HepG2 (cell line): ENCODE measurements around the gene LYZ. TPM values are rescaled to one million over a fixed set of nuclear protein-coding genes. Genes with fewer than 3 reads are reported as not detected.

Source experiments
- ELF3 ChIP-seq: IDR thresholded peaks from 2 replicates; pipeline ENCODE4 v1.6.1; 2016; ENCODE audit warnings: missing genetic modification reagents, missing compliant biosample characterization
- GPBP1L1 ChIP-seq: sonication (generic); formaldehyde crosslinking; IDR thresholded peaks from 2 replicates; pipeline ENCODE4 v1.5.0; 2020; ENCODE audit warnings: mild to moderate bottlenecking, missing genetic modification reagents
- HHEX ChIP-seq: IDR thresholded peaks from 2 replicates; pipeline ENCODE4 v1.6.1; 2016; ENCODE audit warnings: control low read depth
- HOXA9 ChIP-seq: sonication (generic); formaldehyde crosslinking; IDR thresholded peaks from 2 replicates; pipeline ENCODE4 v1.8.1; 2022; ENCODE audit warnings: missing genetic modification reagents, mild to moderate bottlenecking, moderate library complexity, borderline replicate concordance
- KLF11 ChIP-seq: IDR thresholded peaks from 2 replicates; pipeline ENCODE4 v1.6.1; 2016; ENCODE audit warnings: missing compliant biosample characterization
- KLF12 ChIP-seq: sonication (generic); formaldehyde crosslinking; IDR thresholded peaks from 2 replicates; pipeline ENCODE4 v1.4.0; 2020; ENCODE audit warnings: missing genetic modification reagents, borderline replicate concordance
- NR2F1 ChIP-seq, 2 experiments: fragments of 450-650 bp in 1 of 2; formaldehyde crosslinking in 1 of 2; IDR thresholded peaks; 2 replicates each; pipeline versions ENCODE4 v1.5.0 to v1.6.1; 2016 to 2020; ENCODE audit warnings: mild to moderate bottlenecking in 1 of 2, missing compliant biosample characterization in 1 of 2, missing genetic modification reagents in 1 of 2, moderate library complexity in 1 of 2
- PBX2 ChIP-seq: IDR thresholded peaks from 2 replicates; pipeline ENCODE4 v1.6.1; 2016; ENCODE audit warnings: control low read depth
- PHF21A ChIP-seq: sonication (generic); formaldehyde crosslinking; IDR thresholded peaks from 2 replicates; pipeline ENCODE4 v1.5.0; 2020; ENCODE audit warnings: mild to moderate bottlenecking, missing genetic modification reagents
- POLR2AphosphoS2 ChIP-seq: IDR thresholded peaks from 2 replicates; pipeline ENCODE4 v1.6.1; 2011; ENCODE audit warnings: low read depth, low read length, improper control_type of control experiment
- SMYD3 ChIP-seq: sonication (generic); formaldehyde crosslinking; IDR thresholded peaks from 2 replicates; pipeline ENCODE4 v1.8.1; 2023; ENCODE audit warnings: mild to moderate bottlenecking, missing genetic modification reagents
- XBP1 ChIP-seq: sonication (generic); formaldehyde crosslinking; IDR thresholded peaks from 2 replicates; pipeline ENCODE4 v1.5.0; 2020; ENCODE audit warnings: missing genetic modification reagents
- ZKSCAN8 ChIP-seq: IDR thresholded peaks from 2 replicates; pipeline ENCODE4 v1.6.1; 2016; ENCODE audit warnings: borderline replicate concordance, missing genetic modification reagents, missing compliant biosample characterization
- ZNF264 ChIP-seq: sonication (generic); formaldehyde crosslinking; IDR thresholded peaks from 2 replicates; pipeline ENCODE4 v1.4.0; 2020; ENCODE audit warnings: missing genetic modification reagents
- ZNF281 ChIP-seq: sonication (generic); formaldehyde crosslinking; IDR thresholded peaks from 2 replicates; pipeline ENCODE4 v1.4.0; 2020; ENCODE audit warnings: missing genetic modification reagents, borderline replicate concordance
- ZNF326 ChIP-seq: sonication (generic); formaldehyde crosslinking; IDR thresholded peaks from 2 replicates; pipeline ENCODE4 v1.4.0; 2020; ENCODE audit warnings: missing genetic modification reagents, borderline replicate concordance
- ZNF501 ChIP-seq: sonication (generic); formaldehyde crosslinking; IDR thresholded peaks from 2 replicates; pipeline ENCODE4 v1.5.1; 2020; ENCODE audit warnings: mild to moderate bottlenecking, moderate library complexity, missing genetic modification reagents
- ZNF558 ChIP-seq: sonication (generic); formaldehyde crosslinking; IDR thresholded peaks from 2 replicates; pipeline ENCODE4 v1.9.0; 2022; ENCODE audit warnings: mild to moderate bottlenecking, missing genetic modification reagents, borderline replicate concordance
- ZNF605 ChIP-seq: sonication (generic); formaldehyde crosslinking; IDR thresholded peaks from 2 replicates; pipeline ENCODE4 v1.8.0; 2022; ENCODE audit warnings: mild to moderate bottlenecking, missing genetic modification reagents
- ZNF607 ChIP-seq: sonication (generic); formaldehyde crosslinking; IDR thresholded peaks from 2 replicates; pipeline ENCODE4 v1.5.1; 2020; ENCODE audit warnings: missing genetic modification reagents, mild to moderate bottlenecking, borderline replicate concordance
- polyA plus RNA-seq, 8 experiments: library from polyadenylated mRNA; depleted of rRNA in 3 of 8; stranded (reverse) in 7 of 8; unstranded in 1 of 8; fragments of >200 nt; fragmentation: Illumina TruSeq in 4 of 8; extraction: Trizol in 4 of 8; gene quantifications; 2 replicates each; pipeline versions ENCODE4 v1.2.1 to v1.2.3, GENCODE V29; 2011 to 2016; ENCODE audit warnings: low read depth in 4 of 8, missing spikeins in 1 of 8, mixed read lengths in 1 of 8; ENCODE audit not compliant: insufficient read depth in 1 of 8
- total RNA-seq, 5 experiments: library from RNA; depleted of rRNA; stranded (reverse); fragments of >200 nt; fragmentation: Illumina TruSeq; extraction: Trizol; gene quantifications; 2 replicates each; pipeline ENCODE4 v1.2.3, GENCODE V29; 2016; ENCODE audit warnings: low read depth in 1 of 5
- TF ChIP-seq, protein P1 (sequence below): IDR thresholded peaks from 2 replicates; pipeline ENCODE4 v1.6.1; 2016
- TF ChIP-seq, protein P2 (sequence below): sonication (generic); formaldehyde crosslinking; IDR thresholded peaks from 2 replicates; pipeline ENCODE4 v1.4.0; 2020; ENCODE audit warnings: mild to moderate bottlenecking, missing genetic modification reagents

Gene LYZ
- total and polyA plus RNA-seq, 2 of the 13 experiments (the other 11 are each of a cell fraction or from before 2014, with no cell fraction given) = 1,788 to 2,054 TPM

DNA sequence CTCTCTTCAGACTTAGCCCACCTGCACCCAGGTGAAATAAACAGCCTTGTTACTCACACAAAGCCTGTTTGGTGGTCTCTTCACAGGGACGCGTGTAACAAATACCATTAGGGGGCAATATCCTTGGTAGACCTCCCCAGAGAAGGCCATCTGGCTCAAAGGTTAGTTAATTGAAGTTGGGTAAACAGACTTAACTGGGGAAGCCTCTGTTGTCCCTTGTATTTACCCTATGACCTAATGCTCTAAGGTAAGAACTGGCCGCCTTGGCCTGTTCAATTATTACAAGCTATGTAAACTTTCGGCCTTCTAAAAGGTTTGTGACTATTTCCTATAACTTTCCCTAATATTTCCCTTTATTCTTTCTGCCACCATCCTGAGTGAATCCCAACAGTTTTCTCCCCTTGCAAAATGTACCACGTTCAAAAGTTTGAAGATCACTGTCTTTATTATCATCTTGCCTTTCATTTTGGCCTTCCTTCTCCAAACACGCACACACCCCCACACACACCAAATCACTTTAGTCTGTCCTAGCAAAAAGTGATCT is 15.3 kb upstream of the LYZ start (continued):
- peak; percentile 74; the same call in 1 of the 2 replicates for TF ChIP-seq ZKSCAN8 (CRISPR knock-in tag)
- no peak for TF ChIP-seq ZNF281 (CRISPR knock-in tag)
- no peak for TF ChIP-seq HOXA9
- TF ChIP-seq ZNF558 (CRISPR knock-in tag) = no peak
- TF ChIP-seq GPBP1L1 = no peak
- no peak for TF ChIP-seq ZNF326 (CRISPR knock-in tag)
- peak; percentile 55 to 59; a peak in 3 of 4 replicates for TF ChIP-seq NR2F1 (CRISPR knock-in tag; IDR thresholded peaks at IDR 0.05)
- 0 out of 2 replicates have a peak, but pooled peaks have one; percentile 64 for TF ChIP-seq KLF12 (CRISPR knock-in tag)
- TF ChIP-seq POLR2AphosphoS2 = no peak
- no peak for TF ChIP-seq XBP1 (CRISPR knock-in tag)
- peak; percentile 89 for TF ChIP-seq SMYD3 (CRISPR knock-in tag)
- TF ChIP-seq HHEX (CRISPR knock-in tag) = peak; percentile 85
- TF ChIP-seq, protein P1, sequence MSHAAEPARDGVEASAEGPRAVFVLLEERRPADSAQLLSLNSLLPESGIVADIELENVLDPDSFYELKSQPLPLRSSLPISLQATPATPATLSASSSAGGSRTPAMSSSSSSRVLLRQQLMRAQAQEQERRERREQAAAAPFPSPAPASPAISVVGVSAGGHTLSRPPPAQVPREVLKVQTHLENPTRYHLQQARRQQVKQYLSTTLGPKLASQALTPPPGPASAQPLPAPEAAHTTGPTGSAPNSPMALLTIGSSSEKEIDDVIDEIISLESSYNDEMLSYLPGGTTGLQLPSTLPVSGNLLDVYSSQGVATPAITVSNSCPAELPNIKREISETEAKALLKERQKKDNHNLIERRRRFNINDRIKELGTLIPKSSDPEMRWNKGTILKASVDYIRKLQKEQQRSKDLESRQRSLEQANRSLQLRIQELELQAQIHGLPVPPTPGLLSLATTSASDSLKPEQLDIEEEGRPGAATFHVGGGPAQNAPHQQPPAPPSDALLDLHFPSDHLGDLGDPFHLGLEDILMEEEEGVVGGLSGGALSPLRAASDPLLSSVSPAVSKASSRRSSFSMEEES (CRISPR knock-in tag) = peak; percentile 64; the same call in 1 of the 2 replicates
- TF ChIP-seq ELF3 (CRISPR knock-in tag) = peak; percentile 83
- peak; percentile 35; the same call in 1 of the 2 replicates for TF ChIP-seq ZNF607 (CRISPR knock-in tag)
- TF ChIP-seq ZNF605 = peak; percentile 83
- no peak for TF ChIP-seq PBX2 (CRISPR knock-in tag)
- TF ChIP-seq, protein P2, sequence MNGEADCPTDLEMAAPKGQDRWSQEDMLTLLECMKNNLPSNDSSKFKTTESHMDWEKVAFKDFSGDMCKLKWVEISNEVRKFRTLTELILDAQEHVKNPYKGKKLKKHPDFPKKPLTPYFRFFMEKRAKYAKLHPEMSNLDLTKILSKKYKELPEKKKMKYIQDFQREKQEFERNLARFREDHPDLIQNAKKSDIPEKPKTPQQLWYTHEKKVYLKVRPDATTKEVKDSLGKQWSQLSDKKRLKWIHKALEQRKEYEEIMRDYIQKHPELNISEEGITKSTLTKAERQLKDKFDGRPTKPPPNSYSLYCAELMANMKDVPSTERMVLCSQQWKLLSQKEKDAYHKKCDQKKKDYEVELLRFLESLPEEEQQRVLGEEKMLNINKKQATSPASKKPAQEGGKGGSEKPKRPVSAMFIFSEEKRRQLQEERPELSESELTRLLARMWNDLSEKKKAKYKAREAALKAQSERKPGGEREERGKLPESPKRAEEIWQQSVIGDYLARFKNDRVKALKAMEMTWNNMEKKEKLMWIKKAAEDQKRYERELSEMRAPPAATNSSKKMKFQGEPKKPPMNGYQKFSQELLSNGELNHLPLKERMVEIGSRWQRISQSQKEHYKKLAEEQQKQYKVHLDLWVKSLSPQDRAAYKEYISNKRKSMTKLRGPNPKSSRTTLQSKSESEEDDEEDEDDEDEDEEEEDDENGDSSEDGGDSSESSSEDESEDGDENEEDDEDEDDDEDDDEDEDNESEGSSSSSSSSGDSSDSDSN (CRISPR knock-in tag) = no peak; the same call in 1 of the 2 replicates
- peak; percentile 88 for TF ChIP-seq PHF21A (CRISPR knock-in tag)
- TF ChIP-seq KLF11 (CRISPR knock-in tag) = peak; percentile 29; the same call in 1 of the 2 replicates
- TF ChIP-seq ZNF501 = no peak
- TF ChIP-seq ZNF264 (CRISPR knock-in tag) = no peak
